ENCODE results near the gene ASMT. TPM values are rescaled to one million over a fixed set of nuclear protein-coding genes. Genes with fewer than 3 reads are reported as not detected.

ASMT gene
- polyA plus RNA-seq, 1 donor, result not detected

Other genes starting within 250 kb of the ASMT start
- gene SLC25A6, start 222.9 kb upstream of the ASMT start, polyA plus RNA-seq (ENCODE audit: insufficient read length), result 449 TPM
- 17.8 TPM for gene ASMTL, start 162.2 kb upstream of the ASMT start, polyA plus RNA-seq (ENCODE audit: insufficient read length)
- gene P2RY8, start 77.9 kb upstream of the ASMT start, polyA plus RNA-seq (ENCODE audit: insufficient read length), result 0.51 TPM
- gene AKAP17A, start 23.5 kb upstream of the ASMT start, polyA plus RNA-seq (ENCODE audit: insufficient read length), result 26.7 TPM